ENCODE data around the gene SP2. TPM values are rescaled to one million over a fixed set of nuclear protein-coding genes. Genes with fewer than 3 reads are reported as not detected.

The SP2 gene
- total and polyA plus RNA-seq, 11 donors: 4.1 to 21.2 (median 16.0) TPM

DNA sequence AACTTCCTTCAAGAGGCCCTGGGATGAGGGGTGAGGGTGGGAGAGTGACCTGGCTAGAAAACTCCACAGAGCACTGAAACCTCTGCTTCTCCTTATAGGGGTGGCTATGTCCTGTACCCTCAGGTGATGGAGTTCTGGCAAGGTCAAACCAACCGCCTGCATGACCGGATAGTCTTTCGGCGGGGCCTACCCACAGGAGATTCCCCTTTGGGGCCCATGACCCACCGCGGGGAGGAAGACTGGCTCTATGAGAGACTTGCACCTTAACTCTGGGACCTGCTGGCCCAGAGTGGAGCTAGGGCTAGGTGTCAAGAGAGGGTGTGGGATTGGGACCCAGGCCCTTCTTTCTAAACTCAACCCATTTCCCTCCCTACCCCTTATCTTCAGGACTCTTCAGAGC lies 50.5 kb downstream of the SP2 start:
- H3K4me3 ChIP-seq: no peak overlapping the region
- ATAC-seq (no peak), DNase-seq (no peak)
- WGBS, 4 donors: 87 to 93% (median 91%) methylated on average over 6 of the region's 6 CpGs
- intact Hi-C loops (cut with DNase I): loop anchor here in 9 of 10 donors (5.0 to 10.0 kb wide), 3 partner anchors 49 to 104 kb away; partner anchors contain the start of genes SCRN2 (in 8 of the 9) and SP2 (in 2 of the 9)
- no peaks in the 10 kb centered on the region for H3K27me3 ChIP-seq
- peaks cover 5 to 62% (median 27%) of the 10 kb centered on the region in 12 donors for H3K4me1 ChIP-seq
- H3K9me3 ChIP-seq: no peaks in the 10 kb centered on the region
- H3K36me3 ChIP-seq: peaks cover 0 to 38% (median 21%) of the 10 kb centered on the region in 9 donors
- TF ChIP-seq, protein P1, sequence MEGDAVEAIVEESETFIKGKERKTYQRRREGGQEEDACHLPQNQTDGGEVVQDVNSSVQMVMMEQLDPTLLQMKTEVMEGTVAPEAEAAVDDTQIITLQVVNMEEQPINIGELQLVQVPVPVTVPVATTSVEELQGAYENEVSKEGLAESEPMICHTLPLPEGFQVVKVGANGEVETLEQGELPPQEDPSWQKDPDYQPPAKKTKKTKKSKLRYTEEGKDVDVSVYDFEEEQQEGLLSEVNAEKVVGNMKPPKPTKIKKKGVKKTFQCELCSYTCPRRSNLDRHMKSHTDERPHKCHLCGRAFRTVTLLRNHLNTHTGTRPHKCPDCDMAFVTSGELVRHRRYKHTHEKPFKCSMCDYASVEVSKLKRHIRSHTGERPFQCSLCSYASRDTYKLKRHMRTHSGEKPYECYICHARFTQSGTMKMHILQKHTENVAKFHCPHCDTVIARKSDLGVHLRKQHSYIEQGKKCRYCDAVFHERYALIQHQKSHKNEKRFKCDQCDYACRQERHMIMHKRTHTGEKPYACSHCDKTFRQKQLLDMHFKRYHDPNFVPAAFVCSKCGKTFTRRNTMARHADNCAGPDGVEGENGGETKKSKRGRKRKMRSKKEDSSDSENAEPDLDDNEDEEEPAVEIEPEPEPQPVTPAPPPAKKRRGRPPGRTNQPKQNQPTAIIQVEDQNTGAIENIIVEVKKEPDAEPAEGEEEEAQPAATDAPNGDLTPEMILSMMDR (IDR thresholded peaks at IDR 0.05): no peak
- no peak for TF ChIP-seq POLR2A (IDR thresholded peaks at IDR 0.05)
- peak overlapping the region in 3 of 12 donors; percentile 14 to 64 (median 52) for H3K27ac ChIP-seq

DNA sequence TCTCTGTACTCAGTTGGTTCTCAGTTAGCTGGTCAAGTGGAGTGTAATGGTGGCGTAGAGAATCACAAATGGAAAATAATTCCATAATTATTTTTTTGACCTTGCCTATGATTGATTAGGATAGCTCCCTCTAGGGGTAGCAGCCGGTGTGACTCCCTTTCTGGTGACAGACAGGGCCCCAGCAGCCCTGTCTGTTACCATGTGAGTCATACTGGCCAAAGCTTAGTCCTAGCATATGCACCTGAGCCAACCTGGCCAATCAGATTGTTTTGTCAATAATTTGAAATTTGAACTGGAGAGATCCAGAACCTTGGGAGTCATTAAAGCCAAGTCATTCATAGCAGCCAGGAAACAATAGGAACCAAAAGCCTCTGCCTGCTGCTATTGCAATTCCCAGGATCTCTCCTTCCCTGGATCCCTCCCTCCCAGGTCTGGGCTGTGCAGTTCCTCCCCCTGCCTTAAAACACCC lies 50.9 kb downstream of the SP2 start:
- peak; percentile 35 to 67 (median 60) for ATAC-seq
- Histone ChIP-seq H3K9me3 (no peaks in the 10 kb centered on the region), H3K36me3 (peaks cover 0 to 38% (median 21%) of the 10 kb centered on the region in 9 donors), H3K27ac (peak overlapping the region in 3 of 12 donors; percentile 14 to 64 (median 52)), H3K4me3 (no peak overlapping the region), H3K27me3 (no peaks in the 10 kb centered on the region), H3K4me1 (peaks cover 5 to 65% (median 25%) of the 10 kb centered on the region in 12 donors)
- DNase-seq: peak in 4 of 5 donors; percentile 44 to 76 (median 68)
- TF ChIP-seq, protein P1 (IDR thresholded peaks at IDR 0.05): peak; percentile 71 to 85 (median 80)
- TF ChIP-seq POLR2A (IDR thresholded peaks at IDR 0.05): no peak
- 22 to 28% (median 27%) methylated on average over 2 of the region's 2 CpGs for WGBS, 4 donors
- intact Hi-C loops (cut with DNase I): loop anchor here in 9 of 10 donors (5.0 to 10.0 kb wide), 3 partner anchors 50 to 105 kb away; partner anchors contain the start of genes SCRN2 (in 8 of the 9) and SP2 (in 2 of the 9)

DNA sequence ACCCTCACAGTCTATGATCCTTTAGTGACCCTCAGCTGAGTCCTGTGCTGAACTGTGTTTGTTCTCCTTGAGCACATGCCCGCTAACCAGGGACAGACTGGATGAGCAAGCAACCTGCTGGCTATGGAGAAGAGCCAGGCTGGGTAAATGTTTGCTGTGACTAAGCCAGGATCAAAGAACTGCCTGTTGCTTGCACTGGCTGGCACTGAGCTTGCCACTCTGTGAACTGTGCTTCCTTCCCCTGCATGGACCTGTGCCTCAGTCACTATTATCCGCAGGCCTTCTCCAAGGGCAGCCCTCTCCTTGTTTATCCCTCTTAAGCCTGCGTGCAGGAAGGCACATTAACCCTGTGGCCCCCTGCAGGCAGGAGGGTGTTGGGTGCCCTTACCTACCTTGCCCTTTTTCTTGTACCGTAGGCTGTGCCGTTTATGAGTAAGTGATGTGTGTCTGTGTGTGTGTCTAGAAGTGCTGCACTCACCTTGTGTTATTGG lies 52.7 kb downstream of the SP2 start:
- H3K27ac ChIP-seq: peak overlapping the region; percentile 23 to 76 (median 58)

More for the DNA sequence above, 52.7 kb downstream of the SP2 start:
- no peaks in the 10 kb centered on the region for H3K9me3 ChIP-seq
- 29 to 35% (median 32%) methylated on average over 5 of the region's 5 CpGs for WGBS, 4 donors
- intact Hi-C loops (cut with DNase I): loop anchor here (1.0 to 10.0 kb wide), 8 partner anchors 22 to 106 kb away; partner anchors contain the start of genes SCRN2 (in 8 of the 10), SP2 (in 4 of the 10) and CDK5RAP3 (in 2 of the 10)
- peaks cover 0 to 38% (median 18%) of the 10 kb centered on the region in 9 donors for H3K36me3 ChIP-seq
- peak in 3 of 4 donors; percentile 4 to 10 (median 6) for ATAC-seq
- peak overlapping the region in 4 of 12 donors; percentile 31 to 49 (median 38) for H3K4me3 ChIP-seq
- H3K27me3 ChIP-seq: no peaks in the 10 kb centered on the region
- DNase-seq: no peak
- TF ChIP-seq, protein P1 (IDR thresholded peaks at IDR 0.05): no peak
- no peak for TF ChIP-seq POLR2A (IDR thresholded peaks at IDR 0.05)
- H3K4me1 ChIP-seq: peaks cover 5 to 54% (median 16%) of the 10 kb centered on the region in 12 donors
